Neural cell (in vitro differentiated cells): ENCODE measurements around the gene ACTR3C. TPM values are rescaled to one million over a fixed set of nuclear protein-coding genes. Genes with fewer than 3 reads are reported as not detected.

Source experiments
- H2AFZ ChIP-seq: fragments of 200-600, 300-800 bp; sonication (generic), shearing (Covaris generic); 2 replicates; pipeline ENCODE4 v1.6.0; 2014; ENCODE audit warnings: low read depth, mild to moderate bottlenecking, antibody characterized with exemption, low read length, moderate library complexity
- H3F3A ChIP-seq: fragments of 200-600 bp; shearing (Covaris generic); 2 replicates; pipeline ENCODE4 v1.6.1; 2016; ENCODE audit warnings: mild to moderate bottlenecking, moderate library complexity, mixed read lengths, antibody characterized with exemption, low read length; ENCODE audit not compliant: insufficient read depth, poor library complexity, severe bottlenecking
- H3K27ac ChIP-seq: fragments of 200-600, 300-800 bp; sonication (generic), shearing (Covaris generic); 2 replicates; pipeline ENCODE4 v1.5.1; 2014; ENCODE audit warnings: mild to moderate bottlenecking, low read length, moderate library complexity
- H3K27me3 ChIP-seq: fragments of 300-800, 200-600 bp; sonication (generic), shearing (Covaris generic); 2 replicates; pipeline ENCODE4 v1.6.0; 2014; ENCODE audit warnings: mild to moderate bottlenecking, low read depth, low read length, moderate library complexity; ENCODE audit not compliant: insufficient read depth
- H3K36me3 ChIP-seq: fragments of 300-800, 200-600 bp; sonication (generic), shearing (Covaris generic); 2 replicates; pipeline ENCODE4 v1.5.1; 2014; ENCODE audit warnings: mild to moderate bottlenecking, antibody characterized with exemption, low read length, moderate library complexity; ENCODE audit not compliant: insufficient read depth
- H3K4me2 ChIP-seq: fragments of 300-800, 200-600 bp; sonication (generic), shearing (Covaris generic); 2 replicates; pipeline ENCODE4 v1.6.0; 2014; ENCODE audit warnings: mild to moderate bottlenecking, low read length
- H3K4me3 ChIP-seq: fragments of 300-800, 200-600 bp; sonication (generic), shearing (Covaris generic); 2 replicates; pipeline ENCODE4 v1.5.1; 2014; ENCODE audit warnings: mild to moderate bottlenecking, low read length, moderate library complexity
- H3K79me2 ChIP-seq: fragments of 200-600 bp; shearing (Covaris generic); replicated peaks from 2 replicates; pipeline ENCODE4 v1.6.0; 2014; ENCODE audit warnings: mild to moderate bottlenecking, low read length, moderate library complexity; ENCODE audit not compliant: insufficient read depth
- H3K9ac ChIP-seq: fragments of 300-800, 200-600 bp; sonication (generic), shearing (Covaris generic); 2 replicates; pipeline ENCODE4 v1.6.1; 2016; ENCODE audit warnings: mild to moderate bottlenecking, low read length, mixed read lengths
- H3K9me2 ChIP-seq: fragments of 200-600 bp; shearing (Covaris generic); 2 replicates; pipeline ENCODE4 v1.6.1; 2016; ENCODE audit warnings: mild to moderate bottlenecking, low read length, mixed read lengths; ENCODE audit not compliant: insufficient read depth
- H3K9me3 ChIP-seq: fragments of 200-600, 300-800 bp; sonication (generic), shearing (Covaris generic); 2 replicates; pipeline ENCODE4 v1.6.1; 2016; ENCODE audit warnings: mild to moderate bottlenecking, mixed run types, low read length, moderate library complexity, mixed read lengths
- H4K20me1 ChIP-seq: fragments of 200-600 bp; shearing (Covaris generic); 2 replicates; pipeline ENCODE4 v1.6.1; 2016; ENCODE audit warnings: mild to moderate bottlenecking, mixed run types; ENCODE audit not compliant: insufficient read depth
- CTCF ChIP-seq: fragments of 450-650 bp; IDR thresholded peaks from 2 replicates; pipeline ENCODE4 v1.5.1; 2014; ENCODE audit warnings: antibody characterized with exemption, mild to moderate bottlenecking, moderate library complexity; ENCODE audit not compliant: poor library complexity, severe bottlenecking
- EP300 ChIP-seq: fragments of 450-650 bp; conservative IDR thresholded peaks from 2 replicates; pipeline ENCODE4 v1.6.1; 2014; ENCODE audit warnings: antibody characterized with exemption, mild to moderate bottlenecking, moderate library complexity; ENCODE audit not compliant: poor library complexity, severe bottlenecking
- EZH2 ChIP-seq: fragments of 200-600, 300-800 bp; shearing (Covaris generic), sonication (generic); IDR thresholded peaks from 2 replicates; pipeline ENCODE4 v1.6.1; 2014; ENCODE audit warnings: antibody characterized with exemption, low read length, borderline replicate concordance, mild to moderate bottlenecking; ENCODE audit not compliant: insufficient read depth, poor library complexity, severe bottlenecking
- MXI1 ChIP-seq: fragments of 450-650 bp; conservative IDR thresholded peaks from 2 replicates; pipeline ENCODE4 v1.6.1; 2014; ENCODE audit warnings: antibody characterized with exemption, mild to moderate bottlenecking; ENCODE audit not compliant: poor library complexity, severe bottlenecking
- POLR2AphosphoS5 ChIP-seq: IDR thresholded peaks from 2 replicates; pipeline ENCODE4 v1.6.1; 2012
- RAD21 ChIP-seq: fragments of 450-650 bp; conservative IDR thresholded peaks from 2 replicates; pipeline ENCODE4 v1.6.1; 2014; ENCODE audit warnings: antibody characterized with exemption, mild to moderate bottlenecking, moderate library complexity
- REST ChIP-seq: IDR thresholded peaks from 2 replicates; pipeline ENCODE4 v1.6.1; 2012; ENCODE audit warnings: borderline replicate concordance
- SMC3 ChIP-seq: fragments of 450-650 bp; conservative IDR thresholded peaks from 2 replicates; pipeline ENCODE4 v1.6.1; 2014; ENCODE audit warnings: antibody characterized with exemption, mild to moderate bottlenecking, moderate library complexity; ENCODE audit not compliant: poor library complexity
- TAF1 ChIP-seq: IDR thresholded peaks from 2 replicates; pipeline ENCODE4 v1.6.1; 2012; ENCODE audit warnings: low read depth
- polyA plus RNA-seq: library from polyadenylated mRNA; depleted of rRNA; stranded (reverse); fragments of >200 nt; gene quantifications from 2 replicates; pipeline ENCODE4 v1.2.3, GENCODE V29; 2014

Gene ACTR3C
- polyA plus RNA-seq, 1 donor from 2014 or later = not detected

DNA sequence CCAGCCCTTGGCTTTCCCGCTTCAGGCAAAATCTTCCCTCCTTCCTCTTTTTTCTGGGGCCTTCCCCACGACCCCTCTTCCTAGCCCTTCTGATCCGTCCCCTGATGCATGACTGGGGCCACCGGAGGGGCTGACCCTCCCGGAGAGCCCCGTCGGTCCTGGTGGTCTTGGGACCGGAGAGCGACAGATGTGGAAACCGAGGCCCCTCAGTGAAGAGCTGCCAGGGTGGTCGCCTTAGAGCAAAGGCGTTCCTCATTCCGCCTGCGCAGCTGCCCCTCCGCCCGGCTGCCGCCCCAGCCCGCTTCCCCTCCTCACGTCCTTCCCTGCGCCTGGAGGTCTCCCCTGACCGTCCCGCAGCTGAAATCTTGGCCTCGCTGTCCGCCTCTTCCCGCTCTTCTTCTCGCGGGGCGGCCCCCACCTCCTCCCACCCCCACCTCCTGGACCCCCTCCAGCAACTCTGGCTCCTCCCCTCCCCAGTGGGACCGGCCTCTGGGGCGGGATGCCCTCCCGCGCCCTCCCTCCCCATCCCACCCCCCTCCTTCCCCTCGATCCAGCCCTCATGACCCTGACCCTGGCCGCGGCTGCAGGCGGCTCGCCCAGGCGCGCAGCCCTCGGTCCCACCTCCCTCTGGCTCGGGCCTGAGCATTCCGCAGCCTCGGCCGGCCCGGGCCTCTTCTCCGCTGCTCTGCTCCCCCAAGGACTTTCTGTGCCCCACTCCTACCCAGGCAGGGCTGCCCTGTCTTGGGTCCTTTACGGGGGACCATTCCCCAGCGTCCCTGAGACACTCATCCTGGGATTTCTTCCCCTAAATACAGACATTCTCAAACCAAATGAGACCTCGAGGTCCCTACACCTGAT, 18.1 kb upstream of the ACTR3C start, which contains the start of gene RARRES2:
Gene RARRES2, minus strand, starts transcription at position 367 of the 858 bp plus-strand sequence. CDS start 1,020 bp downstream, outside the sequence.
- Histone ChIP-seq H3K79me2 (no peaks in the 10 kb centered on the region), H3K4me3 (no peak within 1 kb of the TSS), H3K36me3 (no peaks in the 10 kb centered on the region), H4K20me1 (no peaks in the 10 kb centered on the region), H3K9me2 (no peaks in the 10 kb centered on the region), H3K27ac (no peak within 1 kb of the TSS), H3K9me3 (no peaks in the 10 kb centered on the region), H3K4me2 (no peak within 1 kb of the TSS), H2AFZ (no peak within 1 kb of the TSS), H3K27me3 (peaks cover 39% of the 10 kb centered on the region), H3F3A (no peaks in the 10 kb centered on the region), H3K9ac (no peak within 1 kb of the TSS)
- TF ChIP-seq CTCF (no peak), POLR2AphosphoS5 (no peak), EZH2 (no peak), TAF1 (no peak), EP300 (no peak), SMC3 (no peak), REST (no peak), RAD21 (no peak), MXI1 (no peak)

DNA sequence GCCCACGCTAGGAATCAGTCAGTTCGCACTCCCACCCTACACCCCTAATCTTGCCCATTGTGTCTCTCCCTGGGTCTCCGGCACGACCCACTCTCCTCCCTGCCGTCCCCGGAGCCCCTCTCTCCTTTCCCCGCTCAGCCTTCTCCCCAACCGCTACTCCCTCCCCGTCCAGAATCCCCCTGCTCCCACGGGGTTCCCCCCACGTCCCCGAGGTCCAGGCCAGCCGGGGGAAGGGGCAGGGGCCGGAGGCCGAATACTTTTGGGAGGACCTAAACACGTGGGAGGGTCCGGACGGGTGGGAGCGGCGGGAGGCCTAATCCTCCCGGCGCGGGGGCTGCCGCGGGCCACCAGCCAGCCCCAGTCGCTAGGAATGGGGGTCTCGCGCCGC, 17.5 kb upstream of the ACTR3C start:
- Histone ChIP-seq H3K4me2 (no peak overlapping the region), H2AFZ (no peak overlapping the region), H3K9me3 (no peaks in the 10 kb centered on the region), H3K36me3 (no peaks in the 10 kb centered on the region), H3K79me2 (no peaks in the 10 kb centered on the region), H4K20me1 (no peaks in the 10 kb centered on the region), H3K9ac (no peak overlapping the region), H3F3A (no peaks in the 10 kb centered on the region), H3K27me3 (peaks cover 39% of the 10 kb centered on the region), H3K9me2 (no peaks in the 10 kb centered on the region), H3K27ac (no peak overlapping the region), H3K4me3 (no peak overlapping the region)
- no peak for TF ChIP-seq CTCF
- no peak for TF ChIP-seq SMC3
- no peak for TF ChIP-seq POLR2AphosphoS5
- TF ChIP-seq RAD21 = no peak
- TF ChIP-seq REST = no peak
- TF ChIP-seq TAF1 = no peak
- no peak for TF ChIP-seq EP300
- no peak for TF ChIP-seq EZH2
- TF ChIP-seq MXI1 = no peak
